Central memory CD4-positive, alpha-beta T cell (primary cell): ENCODE results near the gene UVRAG.
"Not testable (repeated sequence)": the region's sequence is repeated elsewhere in the genome, so short reads cannot be mapped to it uniquely, and the experiment has no call there.

Experiments
- DNase-seq: peaks from one replicate; pipeline ENCODE4 v3.0.0; 2022

UVRAG gene

DNA sequence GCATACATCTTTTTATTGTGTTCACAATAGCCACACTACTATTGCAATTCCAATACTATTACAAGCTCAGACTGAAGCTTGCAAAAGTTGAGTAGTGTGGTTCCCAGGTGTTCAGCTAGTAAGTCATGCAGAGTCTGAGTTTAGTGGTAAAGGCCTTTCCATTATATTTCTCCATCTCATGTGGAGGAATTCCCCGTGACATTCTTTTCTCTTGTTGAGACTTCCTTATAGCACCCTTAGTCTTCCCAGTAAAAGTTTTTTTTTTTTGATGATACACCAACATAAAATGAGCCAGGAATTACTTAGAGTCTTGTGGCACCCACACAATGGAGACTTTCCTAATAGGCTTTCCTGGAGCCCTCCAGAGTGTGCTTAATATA is 110.8 kb downstream of the UVRAG start:
- DNase-seq: no peak

DNA sequence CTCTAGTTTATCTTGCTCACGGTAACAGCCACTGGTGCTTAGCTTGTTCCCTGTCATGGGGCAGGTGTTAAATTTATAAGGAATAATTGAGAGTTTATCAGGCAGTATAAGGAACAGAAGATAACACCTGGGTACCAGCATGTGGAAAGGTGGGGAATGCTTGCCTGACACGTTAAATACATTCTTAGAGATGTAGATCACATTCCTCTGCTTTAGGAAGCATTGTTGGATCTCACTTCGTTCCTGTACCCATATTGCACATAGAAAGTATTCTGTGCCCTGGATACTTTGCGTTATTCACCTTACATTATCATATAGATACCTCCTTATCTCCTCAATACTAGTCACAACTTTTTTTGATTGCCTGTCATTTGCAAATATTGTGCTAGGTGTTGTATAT is 114.7 kb downstream of the UVRAG start:
- DNase-seq: no peak

DNA sequence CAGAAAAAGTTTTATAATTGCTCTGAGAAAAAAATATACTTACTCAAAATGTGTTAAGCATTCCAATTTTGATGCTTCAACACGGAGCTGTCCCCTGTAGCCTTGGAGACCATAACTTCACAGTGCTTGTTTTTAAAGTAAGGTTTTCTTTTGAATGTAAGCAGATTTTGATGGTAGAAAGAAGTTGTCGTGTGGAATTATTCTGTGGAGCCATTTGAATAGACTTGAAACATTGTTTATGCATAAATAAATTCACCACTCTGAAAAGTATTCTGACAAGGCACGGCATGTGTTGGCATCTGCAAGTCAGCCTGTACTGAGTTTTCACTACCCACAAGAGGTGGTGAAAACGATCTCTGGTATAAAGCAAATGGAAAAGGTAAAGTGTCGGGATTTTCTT is 115.5 kb downstream of the UVRAG start:
- no peak for DNase-seq

DNA sequence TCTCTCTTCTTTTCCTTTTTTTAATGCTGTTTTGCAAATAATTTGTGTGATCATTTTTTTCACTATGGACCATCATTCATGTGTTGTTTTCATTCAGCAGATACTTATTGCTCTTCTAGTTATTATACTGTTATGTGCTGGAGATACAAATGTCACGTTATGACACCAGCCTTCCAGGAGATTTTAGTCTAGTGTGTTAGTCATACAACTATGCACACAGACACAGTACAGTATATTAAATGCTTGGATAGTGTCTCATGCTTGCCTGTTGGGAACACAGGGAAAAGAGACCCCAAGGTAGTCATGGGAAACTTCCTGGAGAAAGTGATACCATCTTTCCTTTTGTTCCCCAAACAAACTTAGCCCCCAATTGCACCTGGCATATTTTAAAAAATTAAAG is 116.1 kb downstream of the UVRAG start:
- DNase-seq: no peak

DNA sequence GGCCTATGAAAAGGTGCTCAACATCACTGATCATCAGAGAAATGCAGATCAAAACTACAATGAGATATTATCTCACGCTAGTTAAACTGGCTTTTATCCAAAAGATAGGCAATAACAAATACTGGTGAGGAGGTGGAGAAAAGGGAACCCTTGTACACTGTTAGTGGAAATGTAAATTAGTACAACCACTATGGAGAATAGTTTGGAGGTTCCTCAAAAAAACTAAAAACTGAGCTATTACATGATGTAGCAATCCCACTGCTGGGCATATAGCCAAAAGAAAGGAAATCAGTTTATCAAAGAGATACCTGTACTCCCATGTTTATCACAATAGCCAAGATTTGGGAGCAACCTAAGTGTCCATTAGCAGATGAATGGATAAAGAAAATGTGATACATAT is 118.7 kb downstream of the UVRAG start:
- DNase-seq: not testable (repeated sequence)

DNA sequence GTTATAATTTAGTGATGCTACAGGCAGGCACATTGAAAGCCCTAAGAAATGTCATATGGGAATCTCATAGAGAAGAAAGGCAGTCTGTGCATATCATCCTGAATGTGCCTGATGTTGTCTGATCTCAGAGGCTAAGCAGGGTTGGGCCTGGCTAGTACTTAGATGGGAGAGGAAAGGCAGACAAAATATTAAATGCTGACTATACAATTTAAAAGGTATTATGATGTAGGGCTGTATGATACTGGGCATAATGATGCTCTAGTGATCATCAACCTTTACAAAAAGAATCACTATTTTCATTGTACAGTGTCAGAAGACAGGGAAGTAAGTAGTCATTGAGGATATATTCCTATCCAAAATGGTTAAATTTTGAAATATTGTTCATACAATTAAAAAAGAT is 119.8 kb downstream of the UVRAG start:
- DNase-seq: no peak

DNA sequence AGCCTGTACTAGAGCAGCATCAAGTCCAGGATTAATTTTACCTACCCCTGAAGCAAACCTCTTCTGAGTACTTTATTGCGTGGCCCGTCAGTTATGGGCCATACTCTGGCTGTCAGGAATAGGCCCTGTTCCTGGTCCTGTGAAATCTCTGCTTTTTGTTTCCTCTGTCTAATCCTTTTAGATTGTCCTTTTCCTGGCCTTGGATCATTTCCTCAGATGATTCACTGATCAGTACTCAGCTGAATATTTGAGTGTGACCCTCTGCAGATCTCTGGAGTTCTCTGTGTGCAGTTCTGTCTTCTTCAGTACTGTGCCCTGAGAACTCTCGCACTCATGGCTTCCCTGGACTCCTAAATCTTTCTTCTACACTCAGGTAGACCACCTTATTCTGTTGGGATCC is 123.5 kb downstream of the UVRAG start:
- no peak for DNase-seq

DNA sequence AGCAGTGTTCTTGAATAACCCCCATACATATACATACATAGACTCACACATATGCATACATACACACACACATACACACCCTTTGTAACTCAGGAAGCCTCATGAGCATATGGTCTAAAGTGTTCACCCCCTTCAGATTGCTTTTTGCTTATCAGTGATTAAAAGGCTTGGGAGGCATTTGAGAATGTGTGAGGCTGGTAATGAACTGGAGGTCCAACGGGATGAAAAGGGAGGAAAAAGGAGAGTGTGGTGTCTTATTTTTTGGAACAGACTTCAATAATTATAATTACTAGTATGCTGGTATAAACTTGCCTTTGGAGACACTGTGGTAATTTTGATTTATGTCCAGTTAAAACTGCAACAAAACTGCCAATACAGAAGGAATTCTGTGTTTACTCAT is 124.5 kb downstream of the UVRAG start:
- DNase-seq: no peak

DNA sequence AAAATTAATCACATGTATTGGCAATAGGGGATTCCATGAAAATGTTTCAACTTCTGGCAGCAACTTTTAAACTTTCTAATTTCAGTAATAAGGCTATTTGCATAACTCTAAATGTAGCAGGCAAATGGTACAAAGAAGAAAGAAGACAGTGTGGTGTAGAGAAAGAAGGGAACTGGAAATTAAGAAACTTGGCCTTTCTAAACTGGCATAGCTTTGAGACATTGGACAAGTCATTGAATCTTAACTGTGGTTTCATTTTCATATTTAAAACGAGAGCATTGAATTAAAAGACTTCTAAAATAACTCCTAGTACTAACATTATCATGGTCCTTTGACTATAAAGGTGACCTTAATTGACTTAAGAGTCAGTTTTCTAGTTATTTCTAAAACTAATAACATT is 125.0 kb downstream of the UVRAG start:
- no peak for DNase-seq

DNA sequence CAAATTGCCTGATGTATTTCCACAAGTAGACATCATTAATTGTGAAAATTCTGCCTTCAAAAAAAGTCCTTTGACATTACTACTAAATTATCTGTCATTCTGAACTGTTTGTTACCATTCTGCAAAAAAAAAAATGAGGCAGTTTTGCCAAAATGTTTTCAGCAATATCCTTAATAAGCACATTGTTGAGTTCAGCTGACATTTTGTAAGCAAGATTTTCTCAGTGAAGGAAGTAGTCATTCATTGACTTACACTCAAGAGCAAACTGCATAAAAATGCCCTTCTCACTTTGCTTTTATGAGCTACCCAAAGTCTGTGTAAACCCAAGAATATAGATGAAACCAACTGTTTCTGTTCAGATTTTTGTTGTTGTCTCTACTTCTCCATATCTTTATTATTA is 125.9 kb downstream of the UVRAG start:
- DNase-seq: no peak

DNA sequence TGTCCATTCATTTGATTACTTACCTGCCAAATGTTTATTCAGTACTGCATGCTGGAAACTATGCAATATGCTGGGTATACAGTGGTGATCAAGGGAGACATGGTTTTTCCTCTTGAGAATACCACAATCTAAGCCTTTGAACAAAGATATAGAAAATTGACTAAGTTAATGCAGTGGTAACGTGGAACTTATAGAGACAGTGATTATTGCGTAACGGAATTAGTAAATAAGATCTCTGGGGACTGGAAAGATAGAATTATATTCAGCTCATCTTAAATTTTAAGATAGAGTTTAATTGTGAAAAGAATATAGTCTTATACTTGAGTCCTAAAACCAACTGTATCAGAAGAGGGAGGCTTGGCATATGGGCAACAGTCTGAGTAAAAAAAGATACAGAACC is 129.5 kb downstream of the UVRAG start:
- no peak for DNase-seq

DNA sequence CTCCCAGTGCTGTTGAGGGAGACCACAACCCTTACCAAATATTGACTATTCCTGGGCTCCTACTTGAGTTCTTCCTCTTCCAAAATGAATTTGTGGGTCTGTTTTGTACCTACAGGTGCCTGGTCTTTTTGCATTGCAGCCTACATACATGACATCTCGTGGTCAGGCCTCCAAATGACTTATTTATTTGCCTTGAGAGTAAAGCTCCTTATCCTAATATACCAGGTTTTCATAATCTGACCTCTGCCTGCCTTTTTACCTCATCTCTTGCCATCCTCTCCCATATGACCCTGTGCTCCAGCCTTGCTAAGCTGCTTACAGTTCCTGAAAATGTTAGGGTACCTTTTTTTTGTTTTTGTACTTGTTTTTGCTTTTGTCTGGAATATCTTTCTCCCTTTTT is 130.4 kb downstream of the UVRAG start:
- no peak for DNase-seq

DNA sequence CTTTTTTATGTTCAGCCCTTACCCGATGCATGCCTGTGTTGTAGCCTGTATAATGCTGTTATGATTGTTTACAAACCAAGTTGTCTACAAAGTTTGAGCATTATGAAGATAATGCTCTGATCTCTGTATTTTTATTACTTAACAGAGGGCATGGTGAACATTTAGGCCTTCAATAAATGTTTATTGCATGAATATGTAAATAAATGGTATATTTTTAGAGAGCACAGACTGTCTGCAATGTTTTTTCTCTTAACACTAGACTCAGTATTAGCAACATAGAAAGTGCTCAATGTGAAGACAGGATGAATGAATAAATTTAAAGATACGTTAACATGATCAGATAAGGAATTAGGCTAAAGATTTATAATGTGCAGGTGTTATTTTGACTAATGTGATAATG is 130.9 kb downstream of the UVRAG start:
- DNase-seq: no peak

DNA sequence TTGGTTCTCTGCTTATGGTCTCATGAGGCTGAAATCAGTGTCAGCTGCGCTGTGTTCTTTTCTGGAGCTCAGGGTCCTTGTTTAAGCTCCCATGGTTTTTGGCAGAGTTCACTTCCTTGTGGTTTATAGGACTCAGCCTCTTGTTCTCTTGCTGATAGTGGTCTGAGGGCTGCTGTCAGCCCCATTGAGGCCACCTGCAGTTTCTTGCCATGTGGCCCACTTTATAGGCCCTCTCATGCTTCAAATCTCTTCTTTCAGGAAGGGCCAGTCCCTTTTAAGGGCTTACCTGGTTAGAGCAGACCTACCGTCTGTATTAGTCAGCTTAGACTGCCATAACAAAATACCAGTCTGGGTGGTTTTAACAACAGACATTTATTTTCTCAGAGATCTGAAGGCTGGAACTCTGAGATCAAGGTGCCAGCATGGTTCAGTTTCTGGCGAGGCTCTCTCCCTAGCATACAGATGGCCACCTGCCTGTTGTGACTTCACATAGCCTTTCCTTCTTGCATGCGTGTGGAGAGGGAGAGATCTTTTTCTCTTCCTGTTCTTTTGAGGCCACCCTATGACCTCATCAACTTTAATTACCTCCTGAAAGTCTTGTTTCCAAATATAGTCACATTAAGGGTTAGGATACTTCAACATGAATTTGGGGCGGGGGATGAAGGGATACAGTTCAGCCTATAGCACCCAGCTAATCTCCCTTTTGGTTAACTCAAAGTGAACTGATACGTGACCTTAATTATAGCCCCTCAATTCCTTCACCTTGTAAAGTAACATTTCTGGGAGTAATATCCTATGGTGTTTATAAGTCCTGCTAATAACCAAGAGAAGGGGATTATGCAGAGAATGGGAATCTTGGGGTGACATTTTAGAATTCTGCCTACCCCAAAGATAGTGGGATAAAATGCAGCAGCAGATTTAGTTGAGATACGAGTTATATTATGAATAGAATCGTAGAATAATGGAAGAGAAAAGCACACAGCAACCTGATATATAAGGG is 131.8 kb downstream of the UVRAG start:
- DNase-seq: no peak

DNA sequence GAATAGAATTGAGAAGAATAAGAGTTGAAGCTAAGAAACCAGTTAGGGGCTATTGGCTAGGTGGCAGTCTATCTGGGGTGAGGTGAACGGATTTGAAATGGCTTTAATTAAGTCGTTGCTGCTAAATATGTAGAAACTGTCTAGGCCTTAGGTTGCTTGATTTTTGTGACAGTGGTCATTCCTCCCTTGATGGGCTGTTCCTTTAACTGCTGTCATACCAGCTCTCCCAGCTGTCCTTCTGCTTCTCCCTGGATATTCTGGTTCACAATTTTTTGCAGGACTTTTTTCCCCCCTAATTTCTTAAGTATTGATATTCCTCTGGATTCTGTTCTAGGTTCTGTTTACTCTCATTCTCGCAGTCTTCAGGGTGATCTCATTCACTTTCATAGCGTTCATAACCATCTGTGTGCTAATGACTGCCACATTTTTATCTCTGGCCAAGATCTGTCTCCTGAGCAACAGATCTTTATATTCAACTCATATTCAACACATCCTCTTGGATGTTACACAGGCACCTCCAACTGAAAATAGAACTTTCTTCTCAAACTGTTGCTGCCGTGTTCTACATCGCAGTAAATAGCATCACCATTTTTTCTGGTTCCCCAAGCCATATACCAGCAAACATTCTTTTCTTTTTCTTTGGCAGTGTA is 134.1 kb downstream of the UVRAG start:
- no peak for DNase-seq

DNA sequence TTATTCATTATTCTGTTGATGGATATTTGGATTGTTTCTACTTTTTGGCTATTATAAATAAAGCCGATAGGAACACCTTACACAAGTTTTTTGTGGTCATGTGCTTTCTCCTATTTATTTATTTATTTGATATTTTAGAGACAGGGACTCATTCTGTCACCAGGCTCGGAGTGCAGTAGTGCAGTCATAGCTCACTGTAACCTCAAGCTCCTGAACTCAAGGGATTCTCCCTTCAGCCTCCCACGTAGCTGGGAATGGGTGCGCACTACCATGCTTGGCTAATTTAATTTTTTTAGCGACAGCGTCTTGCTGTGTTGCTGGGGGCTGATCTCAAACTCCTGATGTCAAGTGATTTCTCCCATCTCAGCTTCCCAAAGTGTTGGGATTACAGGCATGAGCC is 135.1 kb downstream of the UVRAG start:
- no peak for DNase-seq

DNA sequence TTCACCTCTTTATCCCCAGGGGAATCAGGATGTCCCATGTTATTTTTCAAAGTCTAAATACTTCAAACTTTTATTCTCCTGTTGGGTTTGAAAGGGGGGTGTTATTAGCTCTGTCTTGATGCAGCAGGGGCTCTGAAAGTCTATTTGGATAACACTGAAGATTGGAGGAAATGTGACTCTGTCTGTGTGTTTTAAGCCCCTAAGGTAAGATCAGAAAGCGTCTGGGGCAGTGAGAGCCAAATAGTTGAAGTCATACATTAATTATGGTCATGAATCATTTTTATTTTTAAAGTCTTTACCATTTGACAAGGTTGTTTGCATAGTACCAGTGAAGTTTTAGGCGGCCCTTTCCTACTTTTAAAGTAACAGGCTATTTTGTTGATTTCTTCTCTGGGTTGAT is 139.0 kb downstream of the UVRAG start:
- DNase-seq: no peak

DNA sequence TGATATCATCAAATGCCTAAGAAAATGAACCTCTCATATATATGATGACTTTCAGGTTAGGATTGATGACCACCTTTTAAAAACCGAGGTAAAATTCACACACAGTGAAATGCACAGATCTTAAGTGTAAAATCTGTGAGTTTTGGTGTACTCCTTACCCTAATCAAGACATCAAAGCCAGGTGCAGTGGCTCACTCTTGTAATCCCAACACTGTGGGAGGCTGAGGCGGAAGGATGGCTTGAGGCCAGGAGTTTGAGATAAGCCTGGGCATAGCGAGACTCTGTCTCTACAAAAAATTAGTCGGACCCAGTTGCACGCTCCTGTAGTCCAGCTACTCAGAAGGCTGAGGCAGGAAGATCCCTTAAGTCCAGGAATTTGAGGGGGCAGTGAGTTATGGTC is 140.4 kb downstream of the UVRAG start:
- DNase-seq: no peak

DNA sequence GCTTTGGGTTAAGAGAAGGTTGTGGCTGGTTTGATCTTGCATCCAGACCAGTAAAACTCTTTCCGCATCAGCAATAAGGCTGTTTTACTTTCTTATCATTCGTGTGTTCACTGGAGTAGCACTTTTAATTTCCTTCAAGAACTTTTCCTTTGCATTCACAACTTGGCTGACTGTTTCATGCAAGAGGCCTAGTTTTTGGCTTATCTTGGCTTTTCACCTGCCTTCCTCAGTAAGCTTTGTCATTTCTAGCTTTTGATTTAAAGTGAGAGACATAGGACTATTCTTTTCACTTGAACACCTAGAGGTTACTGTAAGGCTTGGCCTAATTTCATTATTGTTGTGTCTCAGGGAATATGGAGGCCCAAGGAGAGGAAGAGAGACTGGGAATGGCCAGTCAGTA is 144.5 kb downstream of the UVRAG start:
- no peak for DNase-seq

DNA sequence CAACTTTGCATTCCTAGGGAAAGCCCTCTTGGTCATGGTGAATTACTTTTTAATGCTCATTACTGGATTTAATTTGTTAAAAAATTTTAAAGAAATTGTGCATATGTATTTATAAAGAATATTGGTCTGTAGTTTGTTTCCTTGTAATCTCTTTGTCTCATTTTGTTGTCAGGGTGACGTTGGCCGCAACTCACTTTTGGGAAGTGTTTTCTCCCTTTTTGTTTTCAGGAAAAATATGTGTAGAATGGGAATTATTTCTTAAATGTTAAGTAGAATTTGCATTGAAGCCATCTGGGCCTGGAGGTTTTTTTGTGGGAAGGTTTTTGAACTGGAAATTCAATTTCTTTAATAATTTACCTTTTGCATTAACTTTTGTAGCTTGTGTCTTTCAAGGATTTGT is 149.1 kb downstream of the UVRAG start:
- DNase-seq: no peak

DNA sequence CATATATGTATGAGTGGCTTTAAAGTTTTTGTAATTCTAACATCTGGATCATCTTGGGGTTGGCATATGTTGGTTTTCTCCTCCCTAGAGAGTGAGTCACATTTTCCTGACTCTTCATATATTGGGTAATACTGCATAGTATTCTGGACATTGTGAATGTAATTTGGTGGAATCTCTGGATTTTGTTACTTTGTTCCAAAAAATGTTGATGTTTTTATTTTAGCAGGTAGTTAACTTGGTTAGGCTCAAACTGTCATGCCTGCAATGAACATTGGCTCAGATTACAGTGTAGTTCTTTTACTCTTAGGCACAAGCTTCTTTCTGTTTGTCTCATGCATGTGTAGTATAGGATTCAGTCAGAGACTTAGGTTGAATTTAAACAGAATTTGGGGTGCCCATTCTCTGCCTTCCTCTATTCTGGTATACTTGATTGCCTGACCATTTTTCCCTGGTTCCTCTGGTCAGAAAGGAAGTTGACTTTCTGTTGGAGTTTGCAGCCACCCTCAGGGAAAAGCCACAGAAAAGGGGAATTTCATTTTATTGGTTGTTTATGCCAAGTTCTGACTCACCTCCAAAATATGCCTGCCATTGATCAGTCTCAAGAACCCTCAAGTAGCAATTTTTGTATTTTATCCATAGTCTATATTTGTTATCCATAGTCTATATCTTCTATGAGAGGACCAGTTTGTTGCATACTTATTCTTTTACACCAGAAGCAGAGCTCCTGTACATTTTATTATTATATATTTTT is 151.7 kb downstream of the UVRAG start:
- no peak for DNase-seq

DNA sequence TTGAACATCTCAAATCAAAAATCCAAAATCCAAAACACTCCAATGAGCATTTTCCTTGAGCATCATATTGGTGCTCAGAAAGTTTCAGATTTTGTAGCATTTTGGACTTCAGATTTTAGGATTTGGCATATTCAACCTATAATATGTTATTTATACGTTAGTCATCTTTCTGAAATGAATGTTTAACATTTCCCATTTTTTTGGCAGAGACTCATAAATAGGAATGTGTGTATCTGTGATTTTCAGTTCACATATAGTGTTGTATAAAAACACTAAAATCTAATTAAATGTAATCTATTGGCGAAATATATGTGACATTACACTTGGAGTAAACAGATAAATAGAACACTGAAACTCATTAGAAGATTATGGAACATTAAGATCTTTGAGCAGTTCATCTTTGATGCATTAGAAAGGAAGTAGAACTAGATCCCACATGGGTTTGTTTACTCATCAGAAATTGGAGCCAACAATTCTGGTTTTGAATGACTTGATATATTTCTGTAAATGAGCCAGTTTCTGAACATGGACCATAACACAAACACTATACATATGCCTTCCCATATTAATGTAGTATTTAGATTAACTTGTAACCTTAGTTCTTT is 153.1 kb downstream of the UVRAG start:
- no peak for DNase-seq

DNA sequence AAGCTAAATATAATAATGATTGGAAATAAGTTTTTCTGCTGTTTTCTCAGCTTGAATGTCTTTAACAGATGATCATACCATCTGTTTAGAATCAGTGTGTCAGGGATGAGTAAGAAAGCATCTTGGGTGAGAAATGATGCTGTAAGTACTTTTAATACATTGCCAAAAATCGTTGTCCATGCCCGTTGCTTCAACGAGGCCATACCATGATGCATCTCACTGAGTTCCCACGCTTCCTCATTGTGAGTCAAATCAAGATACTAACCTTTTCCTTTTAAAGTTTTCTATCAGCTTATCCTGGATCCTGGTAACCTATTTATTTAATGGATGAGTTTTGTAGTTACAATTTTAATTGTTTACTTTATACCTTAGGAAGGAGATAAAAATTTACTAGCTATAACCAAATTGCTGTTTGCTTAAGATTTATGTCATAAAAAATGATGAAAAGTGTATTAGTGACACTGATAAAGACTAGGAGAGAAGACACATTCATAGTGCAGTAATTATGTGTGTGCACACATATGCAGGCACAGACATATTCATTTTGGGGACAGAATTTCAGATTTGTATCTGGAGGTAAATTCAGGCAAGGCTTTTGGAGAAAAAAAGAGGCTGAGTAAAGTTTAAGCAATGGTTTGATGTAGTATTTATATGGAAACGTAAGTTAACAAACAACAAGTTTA is 154.8 kb downstream of the UVRAG start:
- DNase-seq: no peak
